Suppressor macrophage treated with lipopolysaccharide for 1 hour (primary cell): ENCODE results near the gene UBASH3B.
A peak's percentile ranks its signal among the peaks of the same experiment; 100 is the strongest.

Source experiments
- DNase-seq, 3 donors: peaks; one replicate each; pipeline ENCODE4 v3.0.0-alpha.2; 2020 to 2022

The UBASH3B gene

GRCh38 chr11:122758974-122759373 is 103.5 kb downstream of the UBASH3B start:
- DNase-seq: no peak

GRCh38 chr11:122763108-122763507 is 107.6 kb downstream of the UBASH3B start:
- DNase-seq: no peak

GRCh38 chr11:122764371-122765090 is 109.0 kb downstream of the UBASH3B start:
- DNase-seq: no peak

- no peak for DNase-seq
These were observed 110.1 kb downstream of the UBASH3B start for GRCh38 chr11:122765487-122766131.

GRCh38 chr11:122769126-122769780 is 113.7 kb downstream of the UBASH3B start:
- DNase-seq: no peak

- no peak for DNase-seq
These were observed 117.4 kb downstream of the UBASH3B start for GRCh38 chr11:122772945-122773344.

- no peak for DNase-seq
These were observed 118.3 kb downstream of the UBASH3B start for GRCh38 chr11:122773781-122774266.

- DNase-seq: peak; percentile 61 to 75 (median 68)
These were observed 120.3 kb downstream of the UBASH3B start for GRCh38 chr11:122775675-122776271.

- no peak for DNase-seq
These were observed 121.0 kb downstream of the UBASH3B start for GRCh38 chr11:122776546-122776945.

- DNase-seq: no peak
These were observed 121.8 kb downstream of the UBASH3B start for GRCh38 chr11:122777343-122777742.

- DNase-seq: peak; percentile 48 to 75 (median 61)
These were observed 122.6 kb downstream of the UBASH3B start for GRCh38 chr11:122778148-122778547.

- DNase-seq: peak; percentile 58 to 63 (median 59)
These were observed 123.6 kb downstream of the UBASH3B start for GRCh38 chr11:122779047-122779629.

GRCh38 chr11:122780296-122780949 is 124.9 kb downstream of the UBASH3B start:
- DNase-seq: no peak

GRCh38 chr11:122781378-122782195 is 126.1 kb downstream of the UBASH3B start:
- DNase-seq: peak; percentile 88 to 91 (median 90)

GRCh38 chr11:122782222-122782621 is 126.7 kb downstream of the UBASH3B start:
- peak; percentile 51 to 56 (median 55) for DNase-seq

- no peak for DNase-seq
These were observed 128.9 kb downstream of the UBASH3B start for GRCh38 chr11:122784325-122784955.

- DNase-seq: no peak
These were observed 129.6 kb downstream of the UBASH3B start for GRCh38 chr11:122785031-122785541.

- DNase-seq: no peak
These were observed 131.4 kb downstream of the UBASH3B start for GRCh38 chr11:122786896-122787295.

GRCh38 chr11:122788781-122789535 is 133.4 kb downstream of the UBASH3B start:
- no peak for DNase-seq

GRCh38 chr11:122789907-122790306 is 134.4 kb downstream of the UBASH3B start:
- no peak for DNase-seq
